ENCODE results near the gene NCKAP5.
"Not testable (repeated sequence)": the region's sequence is repeated elsewhere in the genome, so short reads cannot be mapped to it uniquely, and the experiment has no call there.

Gene NCKAP5

DNA sequence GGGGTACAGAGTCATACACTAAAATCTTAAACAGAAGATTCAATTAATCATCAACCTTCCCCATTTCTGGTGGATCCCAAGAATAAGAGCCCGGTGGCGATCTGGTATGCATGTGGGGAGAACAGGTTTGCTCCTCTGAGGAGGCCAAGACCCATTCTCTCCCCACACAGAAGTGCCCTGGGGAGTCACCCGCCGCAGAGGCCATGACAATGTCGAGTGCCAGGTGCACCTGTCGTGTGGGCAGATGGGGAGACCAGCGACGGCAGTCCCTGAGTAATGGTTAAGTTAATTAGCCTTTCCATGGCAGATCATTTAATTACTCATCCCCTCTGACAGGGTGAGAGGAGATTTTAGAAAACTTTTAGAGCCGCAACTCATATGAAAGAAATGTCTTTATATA, 345.0 kb downstream of the NCKAP5 start:
- H3K36me3 ChIP-seq (ENCODE audit: control insufficient read depth in 2 of 2, insufficient read depth in 2 of 2, low read length in 2 of 2) = no peaks in the 10 kb centered on the region

GRCh38 chr2:133221398-133221797, 346.9 kb downstream of the NCKAP5 start:
- H3K9ac ChIP-seq (ENCODE audit: low read depth in 1 of 2, low read length in 2 of 2) = no peak overlapping the region
- H3K27me3 ChIP-seq (ENCODE audit: control insufficient read depth in 2 of 2, insufficient read depth in 2 of 2, low read length in 2 of 2) = no peaks in the 10 kb centered on the region
- H3K27ac ChIP-seq (ENCODE audit: low read depth in 2 of 2, low read length in 2 of 2) = no peak overlapping the region
- H3K4me1 ChIP-seq (ENCODE audit: control insufficient read depth in 2 of 2, insufficient read depth in 2 of 2, low read length in 2 of 2) = no peaks in the 10 kb centered on the region
- H3K4me3 ChIP-seq (ENCODE audit: low read length in 2 of 2) = no peak overlapping the region
- no peaks in the 10 kb centered on the region for H3K9me3 ChIP-seq (ENCODE audit: control insufficient read depth in 2 of 2, low read length in 2 of 2)
- H3K36me3 ChIP-seq (ENCODE audit: control insufficient read depth in 2 of 2, insufficient read depth in 2 of 2, low read length in 2 of 2) = no peaks in the 10 kb centered on the region

More for the DNA sequence above, 345.0 kb downstream of the NCKAP5 start:
- H3K27me3 ChIP-seq (ENCODE audit: control insufficient read depth in 2 of 2, insufficient read depth in 2 of 2, low read length in 2 of 2) = no peaks in the 10 kb centered on the region
- H3K27ac ChIP-seq (ENCODE audit: low read depth in 2 of 2, low read length in 2 of 2) = no peak overlapping the region
- H3K9ac ChIP-seq (ENCODE audit: low read depth in 1 of 2, low read length in 2 of 2) = no peak overlapping the region
- no peaks in the 10 kb centered on the region for H3K9me3 ChIP-seq (ENCODE audit: control insufficient read depth in 2 of 2, low read length in 2 of 2)
- H3K4me3 ChIP-seq (ENCODE audit: low read length in 2 of 2) = no peak overlapping the region
- H3K4me1 ChIP-seq (ENCODE audit: control insufficient read depth in 2 of 2, insufficient read depth in 2 of 2, low read length in 2 of 2) = no peaks in the 10 kb centered on the region

GRCh38 chr2:133218204-133218603, 350.1 kb downstream of the NCKAP5 start:
- no peaks in the 10 kb centered on the region for H3K36me3 ChIP-seq (ENCODE audit: control insufficient read depth in 2 of 2, insufficient read depth in 2 of 2, low read length in 2 of 2)
- H3K9me3 ChIP-seq (ENCODE audit: control insufficient read depth in 2 of 2, low read length in 2 of 2) = no peaks in the 10 kb centered on the region
- H3K27me3 ChIP-seq (ENCODE audit: control insufficient read depth in 2 of 2, insufficient read depth in 2 of 2, low read length in 2 of 2) = no peaks in the 10 kb centered on the region

GRCh38 chr2:133215477-133215876, 352.8 kb downstream of the NCKAP5 start:
- no peaks in the 10 kb centered on the region for H3K9me3 ChIP-seq (ENCODE audit: control insufficient read depth in 2 of 2, low read length in 2 of 2)
- no peak overlapping the region for H3K9ac ChIP-seq (ENCODE audit: low read depth in 1 of 2, low read length in 2 of 2)

More at GRCh38 chr2:133218204-133218603, 350.1 kb downstream of the NCKAP5 start:
- H3K4me3 ChIP-seq (ENCODE audit: low read length in 2 of 2) = no peak overlapping the region
- no peak overlapping the region for H3K9ac ChIP-seq (ENCODE audit: low read depth in 1 of 2, low read length in 2 of 2)
- no peaks in the 10 kb centered on the region for H3K4me1 ChIP-seq (ENCODE audit: control insufficient read depth in 2 of 2, insufficient read depth in 2 of 2, low read length in 2 of 2)
- H3K27ac ChIP-seq (ENCODE audit: low read depth in 2 of 2, low read length in 2 of 2) = no peak overlapping the region

DNA sequence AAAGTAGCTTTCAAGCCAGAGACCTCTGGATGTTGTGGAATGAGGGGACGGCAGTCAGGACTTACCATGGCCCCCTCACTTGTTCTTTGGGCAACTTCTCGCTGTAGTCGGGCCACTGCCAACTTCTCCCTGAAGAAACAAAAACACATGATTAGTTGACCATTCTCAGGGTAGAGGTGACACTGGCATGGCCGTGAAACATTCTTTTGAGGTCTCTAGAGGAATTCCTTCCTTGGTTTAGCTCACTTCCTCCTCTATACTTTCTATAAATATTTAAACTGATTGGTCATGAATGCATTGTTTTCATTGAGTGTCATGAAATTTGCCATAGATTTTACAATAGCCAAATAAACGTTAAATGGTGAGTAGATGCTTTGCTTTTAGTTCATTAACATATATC, 354.6 kb downstream of the NCKAP5 start:
- no peak overlapping the region for H3K27ac ChIP-seq (ENCODE audit: low read depth in 2 of 2, low read length in 2 of 2)
- no peak overlapping the region for H3K4me3 ChIP-seq (ENCODE audit: low read length in 2 of 2)
- H3K9me3 ChIP-seq (ENCODE audit: control insufficient read depth in 2 of 2, low read length in 2 of 2) = no peaks in the 10 kb centered on the region
- no peaks in the 10 kb centered on the region for H3K27me3 ChIP-seq (ENCODE audit: control insufficient read depth in 2 of 2, insufficient read depth in 2 of 2, low read length in 2 of 2)
- H3K9ac ChIP-seq (ENCODE audit: low read depth in 1 of 2, low read length in 2 of 2) = no peak overlapping the region
- H3K36me3 ChIP-seq (ENCODE audit: control insufficient read depth in 2 of 2, insufficient read depth in 2 of 2, low read length in 2 of 2) = no peaks in the 10 kb centered on the region
- H3K4me1 ChIP-seq (ENCODE audit: control insufficient read depth in 2 of 2, insufficient read depth in 2 of 2, low read length in 2 of 2) = no peaks in the 10 kb centered on the region

More at GRCh38 chr2:133215477-133215876, 352.8 kb downstream of the NCKAP5 start:
- Histone ChIP-seq H3K27me3 (ENCODE audit: control insufficient read depth in 2 of 2, insufficient read depth in 2 of 2, low read length in 2 of 2) (no peaks in the 10 kb centered on the region), H3K36me3 (ENCODE audit: control insufficient read depth in 2 of 2, insufficient read depth in 2 of 2, low read length in 2 of 2) (no peaks in the 10 kb centered on the region), H3K27ac (ENCODE audit: low read depth in 2 of 2, low read length in 2 of 2) (no peak overlapping the region), H3K4me1 (ENCODE audit: control insufficient read depth in 2 of 2, insufficient read depth in 2 of 2, low read length in 2 of 2) (no peaks in the 10 kb centered on the region), H3K4me3 (ENCODE audit: low read length in 2 of 2) (no peak overlapping the region)

GRCh38 chr2:133209325-133209724, 358.9 kb downstream of the NCKAP5 start:
- Histone ChIP-seq H3K4me3 (ENCODE audit: low read length in 2 of 2) (no peak overlapping the region), H3K27me3 (ENCODE audit: control insufficient read depth in 2 of 2, insufficient read depth in 2 of 2, low read length in 2 of 2) (no peaks in the 10 kb centered on the region), H3K27ac (ENCODE audit: low read depth in 2 of 2, low read length in 2 of 2) (no peak overlapping the region), H3K9me3 (ENCODE audit: control insufficient read depth in 2 of 2, low read length in 2 of 2) (peaks cover 0 to 2% of the 10 kb centered on the region in 2 donors), H3K4me1 (ENCODE audit: control insufficient read depth in 2 of 2, insufficient read depth in 2 of 2, low read length in 2 of 2) (no peaks in the 10 kb centered on the region), H3K9ac (ENCODE audit: low read depth in 1 of 2, low read length in 2 of 2) (no peak overlapping the region), H3K36me3 (ENCODE audit: control insufficient read depth in 2 of 2, insufficient read depth in 2 of 2, low read length in 2 of 2) (no peaks in the 10 kb centered on the region)

GRCh38 chr2:133206666-133207065, 361.6 kb downstream of the NCKAP5 start:
- not testable (repeated sequence) for H3K4me3 ChIP-seq (ENCODE audit: low read length in 2 of 2); H3K9ac ChIP-seq (ENCODE audit: low read depth in 1 of 2, low read length in 2 of 2); H3K27ac ChIP-seq (ENCODE audit: low read depth in 2 of 2, low read length in 2 of 2); H3K4me1 ChIP-seq (ENCODE audit: control insufficient read depth in 2 of 2, insufficient read depth in 2 of 2, low read length in 2 of 2); H3K27me3 ChIP-seq (ENCODE audit: control insufficient read depth in 2 of 2, insufficient read depth in 2 of 2, low read length in 2 of 2); H3K36me3 ChIP-seq (ENCODE audit: control insufficient read depth in 2 of 2, insufficient read depth in 2 of 2, low read length in 2 of 2); H3K9me3 ChIP-seq (ENCODE audit: control insufficient read depth in 2 of 2, low read length in 2 of 2)

DNA sequence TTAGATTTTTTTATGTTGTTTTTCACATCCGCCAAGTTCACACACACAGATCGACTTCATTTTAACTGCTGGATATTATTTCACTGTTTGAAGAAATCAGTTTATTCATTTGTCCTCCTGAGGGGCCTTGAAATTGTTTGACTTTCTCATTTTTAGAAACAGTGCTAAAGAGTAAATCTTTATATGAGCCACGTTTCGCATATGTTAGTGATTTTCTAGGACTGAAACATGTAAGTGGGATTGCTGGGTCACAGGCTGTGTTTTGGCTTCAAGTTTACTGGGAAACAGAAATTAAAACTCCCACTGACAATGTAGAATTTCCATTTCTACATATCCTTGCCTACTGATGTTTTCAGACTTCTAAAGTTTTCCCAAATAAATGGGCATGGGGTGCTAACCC, 363.8 kb downstream of the NCKAP5 start:
- Histone ChIP-seq H3K4me1 (ENCODE audit: control insufficient read depth in 2 of 2, insufficient read depth in 2 of 2, low read length in 2 of 2) (no peaks in the 10 kb centered on the region), H3K27me3 (ENCODE audit: control insufficient read depth in 2 of 2, insufficient read depth in 2 of 2, low read length in 2 of 2) (no peaks in the 10 kb centered on the region), H3K36me3 (ENCODE audit: control insufficient read depth in 2 of 2, insufficient read depth in 2 of 2, low read length in 2 of 2) (no peaks in the 10 kb centered on the region), H3K4me3 (ENCODE audit: low read length in 2 of 2) (no peak overlapping the region), H3K9me3 (ENCODE audit: control insufficient read depth in 2 of 2, low read length in 2 of 2) (peaks cover 0 to 2% of the 10 kb centered on the region in 2 donors), H3K9ac (ENCODE audit: low read depth in 1 of 2, low read length in 2 of 2) (no peak overlapping the region), H3K27ac (ENCODE audit: low read depth in 2 of 2, low read length in 2 of 2) (no peak overlapping the region)

- H3K27ac ChIP-seq (ENCODE audit: low read depth in 2 of 2, low read length in 2 of 2) = no peak overlapping the region
Measured at GRCh38 chr2:133200684-133201421, 367.4 kb downstream of the NCKAP5 start.

GRCh38 chr2:133198678-133199077, 369.6 kb downstream of the NCKAP5 start:
- H3K27me3 ChIP-seq (ENCODE audit: control insufficient read depth in 2 of 2, insufficient read depth in 2 of 2, low read length in 2 of 2) = no peaks in the 10 kb centered on the region
- no peaks in the 10 kb centered on the region for H3K9me3 ChIP-seq (ENCODE audit: control insufficient read depth in 2 of 2, low read length in 2 of 2)
- no peaks in the 10 kb centered on the region for H3K4me1 ChIP-seq (ENCODE audit: control insufficient read depth in 2 of 2, insufficient read depth in 2 of 2, low read length in 2 of 2)
- H3K4me3 ChIP-seq (ENCODE audit: low read length in 2 of 2) = no peak overlapping the region
- no peak overlapping the region for H3K9ac ChIP-seq (ENCODE audit: low read depth in 1 of 2, low read length in 2 of 2)
- no peak overlapping the region for H3K27ac ChIP-seq (ENCODE audit: low read depth in 2 of 2, low read length in 2 of 2)
- H3K36me3 ChIP-seq (ENCODE audit: control insufficient read depth in 2 of 2, insufficient read depth in 2 of 2, low read length in 2 of 2) = no peaks in the 10 kb centered on the region

More at GRCh38 chr2:133200684-133201421, 367.4 kb downstream of the NCKAP5 start:
- Histone ChIP-seq H3K9me3 (ENCODE audit: control insufficient read depth in 2 of 2, low read length in 2 of 2) (no peaks in the 10 kb centered on the region), H3K36me3 (ENCODE audit: control insufficient read depth in 2 of 2, insufficient read depth in 2 of 2, low read length in 2 of 2) (no peaks in the 10 kb centered on the region), H3K27me3 (ENCODE audit: control insufficient read depth in 2 of 2, insufficient read depth in 2 of 2, low read length in 2 of 2) (no peaks in the 10 kb centered on the region), H3K9ac (ENCODE audit: low read depth in 1 of 2, low read length in 2 of 2) (no peak overlapping the region), H3K4me3 (ENCODE audit: low read length in 2 of 2) (no peak overlapping the region), H3K4me1 (ENCODE audit: control insufficient read depth in 2 of 2, insufficient read depth in 2 of 2, low read length in 2 of 2) (no peaks in the 10 kb centered on the region)
